ENCODE data around the gene MAML2. TPM values are rescaled to one million over a fixed set of nuclear protein-coding genes. Genes with fewer than 3 reads are reported as not detected.

The MAML2 gene
- total and polyA plus RNA-seq, 2 of the 8 experiments (the other 6 are each of a cell fraction or from before 2014, with no cell fraction given), result 3.8 to 6.6 TPM

- H3K27me3 ChIP-seq (replicated peaks in 1 of 4; ENCODE audit: control insufficient read depth in 3 of 4, extremely low read depth in 1 of 4, insufficient read depth in 3 of 4, low read length in 3 of 4), result no peaks in the 10 kb centered on the region
- H3K14ac ChIP-seq (ENCODE audit: insufficient read length), result no peak overlapping the region
- no peak overlapping the region for H4K91ac ChIP-seq (replicated peaks; ENCODE audit: insufficient read length, low read length)
- no peak overlapping the region for H2BK5ac ChIP-seq (ENCODE audit: low read depth, low read length)
- peaks cover 0 to 4% (median 1%) of the 10 kb centered on the region in 4 experiments; a peak in 2 of 7 replicates for H3K4me1 ChIP-seq (replicated peaks in 1 of 4; ENCODE audit: control insufficient read depth in 3 of 4, insufficient read depth in 4 of 4, low read length in 3 of 4)
- H3K9ac ChIP-seq (replicated peaks in 1 of 4; ENCODE audit: extremely low read depth in 1 of 4, low read depth in 3 of 4, low read length in 3 of 4), result no peak overlapping the region
- no peak overlapping the region for H4K8ac ChIP-seq (ENCODE audit: extremely low read depth, insufficient read depth, low read length)
- no peak overlapping the region for H2AK5ac ChIP-seq (ENCODE audit: low read depth, low read length)
- H3K4me2 ChIP-seq (ENCODE audit: insufficient read depth in 1 of 2, low read depth in 2 of 2, low read length in 2 of 2), result no peak overlapping the region
- TF ChIP-seq JUN (IDR thresholded peaks at IDR 0.05; ENCODE audit: low read depth, low read length), result no peak
- no peak for TF ChIP-seq FOSL1 (IDR thresholded peaks at IDR 0.05; ENCODE audit: insufficient read depth, low read depth, low read length)
- no peak for TF ChIP-seq TEAD4 (IDR thresholded peaks at IDR 0.05; ENCODE audit: low read depth, low read length)
- no peak for TF ChIP-seq EGR1 (IDR thresholded peaks at IDR 0.05; ENCODE audit: borderline replicate concordance, low read depth, low read length)
- no peak for TF ChIP-seq ATF3 (IDR thresholded peaks at IDR 0.05; ENCODE audit: insufficient read depth, low read depth, low read length)
- TF ChIP-seq KDM1A (IDR thresholded peaks at IDR 0.05; ENCODE audit: borderline replicate concordance, low read length), result no peak
- TF ChIP-seq RXRA (IDR thresholded peaks at IDR 0.05; ENCODE audit: insufficient read depth, low read depth, low read length), result no peak
- no peak for TF ChIP-seq ASH2L (IDR thresholded peaks at IDR 0.05; ENCODE audit: low read length)
- no peak for TF ChIP-seq MAFK (IDR thresholded peaks at IDR 0.05; ENCODE audit: low read depth, low read length)
- no peak for TF ChIP-seq CEBPB (IDR thresholded peaks at IDR 0.05; ENCODE audit: low read depth, low read length)
- no peak for TF ChIP-seq RBBP5 (IDR thresholded peaks at IDR 0.05; ENCODE audit: borderline replicate concordance, low read depth, low read length)
- no peak for TF ChIP-seq BCL11A (IDR thresholded peaks at IDR 0.05; ENCODE audit: low read depth in 2 of 2, low read length in 2 of 2)
- H2BK120ac ChIP-seq (replicated peaks; ENCODE audit: low read depth, low read length), result no peak overlapping the region
- H3K18ac ChIP-seq (ENCODE audit: extremely low read depth, low read length), result no peak overlapping the region
- H3K36me3 ChIP-seq (ENCODE audit: control insufficient read depth in 2 of 4, insufficient read depth in 4 of 4, low read length in 3 of 4), result no peaks in the 10 kb centered on the region
- FAIRE-seq (no peak), DNase-seq (ENCODE audit: low read depth in 1 of 2, low spot score in 2 of 2) (no peak)
- H3K9me3 ChIP-seq (ENCODE audit: insufficient read depth in 2 of 2, low read depth in 1 of 2, low read length in 1 of 2), result no peaks in the 10 kb centered on the region
- 82% methylated on average over 5 of the region's 5 CpGs; no CpG with 5 or more reads in 1 of the 2 experiments for WGBS, 2 experiments (ENCODE audit: extremely low coverage in 1 of 2, insufficient coverage in 1 of 2, insufficient read length in 1 of 2, insufficient replicate concordance in 2 of 2, low coverage in 1 of 2, low lambda C conversion rate in 2 of 2, missing lambda C conversion rate in 1 of 2)
- H4K20me1 ChIP-seq (replicated peaks in 1 of 2; ENCODE audit: control insufficient read depth in 1 of 2, insufficient read depth in 2 of 2, low read length in 2 of 2), result no peaks in the 10 kb centered on the region
- H3K79me2 ChIP-seq (ENCODE audit: control insufficient read depth in 1 of 2, insufficient read depth in 2 of 2, low read length in 2 of 2), result no peaks in the 10 kb centered on the region
- no peak overlapping the region for H2BK12ac ChIP-seq (ENCODE audit: low read depth, low read length)
- H3K27ac ChIP-seq (ENCODE audit: low read depth, low read length), result no peak overlapping the region
- no peak overlapping the region for H3K4ac ChIP-seq (replicated peaks; ENCODE audit: insufficient read length, low read depth, low read length)
- no peak overlapping the region for H3K56ac ChIP-seq (replicated peaks; ENCODE audit: insufficient read length, low read depth, low read length)
- no peaks in the 10 kb centered on the region for H3K79me1 ChIP-seq (ENCODE audit: low read depth, low read length)
- no peaks in the 10 kb centered on the region for H3K23me2 ChIP-seq (ENCODE audit: low read depth, low read length)
- no peak overlapping the region for H2BK20ac ChIP-seq (ENCODE audit: low read length)
- CTCF ChIA-PET (ENCODE audit: partially characterized antibody), result interaction anchor here (1.1 kb wide), 1 partner anchor 9 kb away, joined by 3 read pairs; no protein-coding TSS in a partner anchor
- POLR2A ChIA-PET (ENCODE audit: partially characterized antibody), result no interaction called here
- H3K4me3 ChIP-seq (ENCODE audit: extremely low read depth in 1 of 4, insufficient read depth in 2 of 4, low read depth in 3 of 4, low read length in 4 of 4), result no peak overlapping the region
- no peak overlapping the region for H4K5ac ChIP-seq (ENCODE audit: insufficient read length, low read depth, low read length)
- no peak overlapping the region for H3K23ac ChIP-seq (ENCODE audit: insufficient read length)
- H2BK15ac ChIP-seq (ENCODE audit: low read length), result no peak overlapping the region
- no peak overlapping the region for H2AFZ ChIP-seq (ENCODE audit: low read length)
These were observed 125.0 kb downstream of the MAML2 start for GRCh38 chr11:96218006-96218405.
